Measurements from ENCODE around the gene N4BP2L2. TPM values are rescaled to one million over a fixed set of nuclear protein-coding genes. Genes with fewer than 3 reads are reported as not detected.
A peak's percentile ranks its signal among the peaks of the same experiment; 100 is the strongest.

Gene N4BP2L2
- total RNA-seq = 100 to 1,000 TPM; 139 to 282 (median 229) TPM

- no peaks in the 10 kb centered on the region for H3K27me3 ChIP-seq
- 1% methylated on average over 32 of the region's 32 CpGs for WGBS, 2 donors
- peak in 3 of 5 experiments; percentile 44 to 55 (median 45) for TF ChIP-seq CTCF (IDR thresholded peaks at IDR 0.05)
- peak; percentile 68 to 74 for TF ChIP-seq POLR2A (IDR thresholded peaks at IDR 0.05)
- peak in 1 of 2 donors; percentile 97 for TF ChIP-seq EP300 (IDR thresholded peaks at IDR 0.05)
These were observed at the start of gene N4BP2L2 for GRCh38 chr13:32538621-32539246. TSS of gene N4BP2L2 (minus strand) at chr13:32538795. CDS start at chr13:32537027, 1,768 bp downstream.

GRCh38 chr13:32587811-32588170 is 49.2 kb upstream of the N4BP2L2 start:
- Histone ChIP-seq H3K4me3 (peak overlapping the region; percentile 68 to 87 (median 76)), H3K9me3 (no peaks in the 10 kb centered on the region), H3K27me3 (no peaks in the 10 kb centered on the region), H3K27ac (peak overlapping the region; percentile 87 to 99 (median 98)), H3K36me3 (no peaks in the 10 kb centered on the region), H3K4me1 (peaks cover 0 to 50% (median 11%) of the 10 kb centered on the region in 4 donors)
- 0 to 1% methylated on average over 8 of the region's 8 CpGs for WGBS, 2 donors
- no peak for DNase-seq (ENCODE audit: low spot score in 2 of 2)
- TF ChIP-seq EP300 (IDR thresholded peaks at IDR 0.05) = no peak
- TF ChIP-seq CTCF (IDR thresholded peaks at IDR 0.05) = no peak
- TF ChIP-seq POLR2A (IDR thresholded peaks at IDR 0.05) = no peak

More at GRCh38 chr13:32538621-32539246, at the start of gene N4BP2L2:
- Histone ChIP-seq H3K27ac (peak within 1 kb of the TSS; percentile 90 to 98 (median 94)), H3K9me3 (no peaks in the 10 kb centered on the region), H3K4me3 (peak within 1 kb of the TSS; percentile 69 to 80 (median 72)), H3K4me1 (peaks cover 0 to 40% (median 19%) of the 10 kb centered on the region in 4 donors), H3K36me3 (peaks cover 0 to 17% (median 0%) of the 10 kb centered on the region in 3 donors)
- peak; percentile 88 to 93 for DNase-seq (ENCODE audit: low spot score in 2 of 2)

- DNase-seq (ENCODE audit: low spot score in 2 of 2) = peak; percentile 59 to 60
- no peaks in the 10 kb centered on the region for H3K27me3 ChIP-seq
- H3K4me3 ChIP-seq = peak overlapping the region; percentile 68 to 87 (median 76)
- peak overlapping the region; percentile 87 to 99 (median 98) for H3K27ac ChIP-seq
- H3K36me3 ChIP-seq = no peaks in the 10 kb centered on the region
- 0 to 1% methylated on average over 40 to 50 of the region's 74 CpGs for WGBS, 2 donors
- H3K9me3 ChIP-seq = no peaks in the 10 kb centered on the region
- peaks cover 0 to 49% (median 11%) of the 10 kb centered on the region in 4 donors for H3K4me1 ChIP-seq
- TF ChIP-seq POLR2A (IDR thresholded peaks at IDR 0.05) = peak in 1 of 2 donors; percentile 65
- peak in 1 of 2 donors; percentile 80 for TF ChIP-seq EP300 (IDR thresholded peaks at IDR 0.05)
- TF ChIP-seq CTCF (IDR thresholded peaks at IDR 0.05) = peak in 4 of 5 experiments; percentile 27 to 63 (median 29)
These were observed 48.6 kb upstream of the N4BP2L2 start for GRCh38 chr13:32587011-32587810.

GRCh38 chr13:32586080-32586900 is 47.7 kb upstream of the N4BP2L2 start, which contains the start of gene PDS5B:
TSS of gene PDS5B (plus strand) at chr13:32586452. CDS start at chr13:32648773, 62,321 bp downstream.
- 0 to 1% methylated on average over 12 to 60 of the region's 97 CpGs for WGBS, 2 donors
- H3K4me3 ChIP-seq = peak within 1 kb of the TSS; percentile 69 to 87 (median 76)

More at GRCh38 chr13:32586080-32586900, 47.7 kb upstream of the N4BP2L2 start, which contains the start of gene PDS5B:
- Histone ChIP-seq H3K27ac (peak within 1 kb of the TSS; percentile 91 to 99 (median 98)), H3K9me3 (no peaks in the 10 kb centered on the region), H3K36me3 (no peaks in the 10 kb centered on the region), H3K4me1 (peaks cover 0 to 40% (median 11%) of the 10 kb centered on the region in 4 donors), H3K27me3 (no peaks in the 10 kb centered on the region)
- TF ChIP-seq EP300 (IDR thresholded peaks at IDR 0.05) = peak in 1 of 2 donors; percentile 87
- TF ChIP-seq POLR2A (IDR thresholded peaks at IDR 0.05) = peak; percentile 52 to 78
- TF ChIP-seq CTCF (IDR thresholded peaks at IDR 0.05) = peak; percentile 96 to 100 (median 99)
- peak; percentile 87 to 90 for DNase-seq (ENCODE audit: low spot score in 2 of 2)
